OCI-LY1 (cell line): Measurements from ENCODE around the gene EEFSEC.

Source experiments
- EZH2 ChIP-seq: fragments of 200-600 bp; sonication (generic), shearing (Covaris generic); IDR thresholded peaks from 2 replicates; pipeline ENCODE4 v1.8.0; 2017; ENCODE audit warnings: borderline replicate concordance, mixed run types, mild to moderate bottlenecking, antibody characterized with exemption, low read length, moderate library complexity, mixed read lengths
- TF ChIP-seq, protein P1 (sequence below): fragments of 200-600 bp; sonication (generic), shearing (Covaris generic); IDR thresholded peaks from 2 replicates; pipeline ENCODE4 v1.5.1; 2017; ENCODE audit warnings: mild to moderate bottlenecking, antibody characterized with exemption, low read length, moderate library complexity, mixed read lengths

DNA sequence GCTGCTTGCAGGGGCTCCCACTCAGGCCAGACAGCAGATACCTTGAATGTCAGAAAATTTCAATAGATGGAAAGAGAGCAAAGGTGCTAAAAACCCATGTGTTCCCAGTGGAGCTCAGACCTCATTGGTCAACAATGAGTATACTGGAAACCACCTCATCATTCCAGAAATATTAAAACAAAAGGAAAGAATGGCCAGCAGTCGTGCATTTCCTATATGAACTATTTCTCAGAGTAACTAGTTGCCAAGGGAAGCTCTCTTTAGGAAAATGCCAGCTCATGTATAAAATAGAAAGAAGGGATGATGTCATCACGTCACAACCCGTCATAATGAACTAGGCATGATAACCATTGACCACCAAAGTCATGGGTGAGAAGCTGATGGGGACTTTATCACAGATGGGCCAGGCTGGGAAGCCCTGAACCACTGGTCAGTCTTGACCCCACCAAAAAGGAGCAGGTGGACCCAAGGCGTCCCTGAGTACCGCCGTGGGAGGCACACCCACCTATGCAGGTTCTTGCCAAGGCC is 295.9 kb downstream of the EEFSEC start:
- TF ChIP-seq, protein P1, sequence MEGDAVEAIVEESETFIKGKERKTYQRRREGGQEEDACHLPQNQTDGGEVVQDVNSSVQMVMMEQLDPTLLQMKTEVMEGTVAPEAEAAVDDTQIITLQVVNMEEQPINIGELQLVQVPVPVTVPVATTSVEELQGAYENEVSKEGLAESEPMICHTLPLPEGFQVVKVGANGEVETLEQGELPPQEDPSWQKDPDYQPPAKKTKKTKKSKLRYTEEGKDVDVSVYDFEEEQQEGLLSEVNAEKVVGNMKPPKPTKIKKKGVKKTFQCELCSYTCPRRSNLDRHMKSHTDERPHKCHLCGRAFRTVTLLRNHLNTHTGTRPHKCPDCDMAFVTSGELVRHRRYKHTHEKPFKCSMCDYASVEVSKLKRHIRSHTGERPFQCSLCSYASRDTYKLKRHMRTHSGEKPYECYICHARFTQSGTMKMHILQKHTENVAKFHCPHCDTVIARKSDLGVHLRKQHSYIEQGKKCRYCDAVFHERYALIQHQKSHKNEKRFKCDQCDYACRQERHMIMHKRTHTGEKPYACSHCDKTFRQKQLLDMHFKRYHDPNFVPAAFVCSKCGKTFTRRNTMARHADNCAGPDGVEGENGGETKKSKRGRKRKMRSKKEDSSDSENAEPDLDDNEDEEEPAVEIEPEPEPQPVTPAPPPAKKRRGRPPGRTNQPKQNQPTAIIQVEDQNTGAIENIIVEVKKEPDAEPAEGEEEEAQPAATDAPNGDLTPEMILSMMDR: no peak
- no peak for TF ChIP-seq EZH2
